Fibroblast of villous mesenchyme (primary cell): ENCODE measurements around the gene TPCN1. TPM values are rescaled to one million over a fixed set of nuclear protein-coding genes. Genes with fewer than 3 reads are reported as not detected.

ENCODE experiments used
- DNase-seq: peaks from one replicate; pipeline ENCODE4 v3.0.0-alpha.2; 2010; ENCODE audit warnings: low read depth
- H3K4me3 ChIP-seq: 2 replicates; pipeline ENCODE4 v1.5.1; 2011; ENCODE audit warnings: low read depth, mild to moderate bottlenecking, low read length
- total RNA-seq: library from RNA; depleted of rRNA; stranded (reverse); fragments of >200 nt; gene quantifications from 2 replicates; pipeline ENCODE4 v1.2.3, GENCODE V29; 2012
- TF ChIP-seq, protein P1 (sequence below): IDR thresholded peaks from 2 replicates; pipeline ENCODE4 v1.5.1; 2012; ENCODE audit warnings: low read depth, mild to moderate bottlenecking, low read length; ENCODE audit not compliant: insufficient read depth

The TPCN1 gene
- total RNA-seq, 1 donor: 25.9 TPM

GRCh38 chr12:113268621-113269020, 47.4 kb downstream of the TPCN1 start:
- TF ChIP-seq, protein P1, sequence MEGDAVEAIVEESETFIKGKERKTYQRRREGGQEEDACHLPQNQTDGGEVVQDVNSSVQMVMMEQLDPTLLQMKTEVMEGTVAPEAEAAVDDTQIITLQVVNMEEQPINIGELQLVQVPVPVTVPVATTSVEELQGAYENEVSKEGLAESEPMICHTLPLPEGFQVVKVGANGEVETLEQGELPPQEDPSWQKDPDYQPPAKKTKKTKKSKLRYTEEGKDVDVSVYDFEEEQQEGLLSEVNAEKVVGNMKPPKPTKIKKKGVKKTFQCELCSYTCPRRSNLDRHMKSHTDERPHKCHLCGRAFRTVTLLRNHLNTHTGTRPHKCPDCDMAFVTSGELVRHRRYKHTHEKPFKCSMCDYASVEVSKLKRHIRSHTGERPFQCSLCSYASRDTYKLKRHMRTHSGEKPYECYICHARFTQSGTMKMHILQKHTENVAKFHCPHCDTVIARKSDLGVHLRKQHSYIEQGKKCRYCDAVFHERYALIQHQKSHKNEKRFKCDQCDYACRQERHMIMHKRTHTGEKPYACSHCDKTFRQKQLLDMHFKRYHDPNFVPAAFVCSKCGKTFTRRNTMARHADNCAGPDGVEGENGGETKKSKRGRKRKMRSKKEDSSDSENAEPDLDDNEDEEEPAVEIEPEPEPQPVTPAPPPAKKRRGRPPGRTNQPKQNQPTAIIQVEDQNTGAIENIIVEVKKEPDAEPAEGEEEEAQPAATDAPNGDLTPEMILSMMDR: no peak
- no peak for DNase-seq

GRCh38 chr12:113269257-113269943, 48.1 kb downstream of the TPCN1 start:
- no peak overlapping the region for H3K4me3 ChIP-seq
- DNase-seq: no peak
- TF ChIP-seq, protein P1: no peak

More at GRCh38 chr12:113268621-113269020, 47.4 kb downstream of the TPCN1 start:
- H3K4me3 ChIP-seq: no peak overlapping the region

DNA sequence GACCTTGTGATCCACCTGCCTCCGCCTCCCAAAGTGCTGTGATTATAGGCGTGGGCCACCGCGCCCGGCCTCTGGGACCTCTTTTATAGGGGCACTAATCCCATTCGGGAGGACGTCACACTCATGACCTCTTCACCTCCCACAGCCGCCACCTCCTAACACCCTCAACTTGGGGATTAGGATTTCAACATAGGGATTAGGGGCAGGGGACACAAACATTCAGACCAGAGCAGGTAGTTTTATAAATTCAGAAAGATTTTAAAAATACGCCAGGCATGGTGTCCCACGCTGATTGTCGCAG, 49.4 kb downstream of the TPCN1 start:
- DNase-seq: peak; percentile 53
- TF ChIP-seq, protein P1: no peak

GRCh38 chr12:113271466-113271852, 50.2 kb downstream of the TPCN1 start:
- DNase-seq: no peak
- H3K4me3 ChIP-seq: no peak overlapping the region
- TF ChIP-seq, protein P1: no peak

More for the DNA sequence above, 49.4 kb downstream of the TPCN1 start:
- no peak overlapping the region for H3K4me3 ChIP-seq

- DNase-seq: peak; percentile 96
- TF ChIP-seq, protein P1: no peak
- H3K4me3 ChIP-seq: no peak overlapping the region
These were observed 50.7 kb downstream of the TPCN1 start for GRCh38 chr12:113271853-113272561.

DNA sequence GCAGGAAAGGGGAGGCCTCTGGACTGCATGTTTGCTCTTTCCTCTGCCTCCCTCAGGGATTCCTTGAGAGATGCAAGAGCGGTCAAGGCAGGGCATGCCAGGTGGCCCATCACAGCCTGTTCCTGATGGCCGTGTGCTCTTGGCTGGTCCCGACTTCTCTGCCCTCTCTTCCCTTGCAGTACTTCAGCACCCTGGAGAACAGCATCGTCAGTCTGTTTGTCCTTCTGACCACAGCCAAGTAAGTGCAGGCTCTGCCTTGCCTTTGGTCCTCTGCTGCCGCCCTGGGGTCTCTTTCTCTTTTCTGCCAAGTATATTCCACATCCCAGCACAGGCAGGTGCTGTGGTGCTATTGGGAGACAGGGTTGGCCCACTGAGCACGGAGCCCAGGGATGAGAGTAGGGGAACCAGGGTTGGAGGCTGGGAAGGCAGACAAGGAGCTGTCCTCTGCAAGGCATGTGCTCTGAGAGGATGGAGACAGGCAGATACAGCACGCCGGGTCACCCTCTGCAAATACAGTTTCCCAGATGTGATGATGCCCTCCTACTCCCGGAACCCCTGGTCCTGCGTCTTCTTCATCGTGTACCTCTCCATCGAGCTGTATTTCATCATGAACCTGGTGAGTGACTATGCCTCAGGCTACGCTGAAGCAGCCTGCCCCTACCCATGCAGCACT, 51.9 kb downstream of the TPCN1 start:
- H3K4me3 ChIP-seq: no peak overlapping the region
- DNase-seq: peak; percentile 41
- TF ChIP-seq, protein P1: no peak
